DOHH2 (cell line): ENCODE results near the gene SEMA3E.

Source experiments
- H3F3A ChIP-seq: fragments of 200-600 bp; sonication (generic), shearing (Covaris generic); 2 replicates; pipeline ENCODE4 v1.6.0; 2016; ENCODE audit warnings: antibody characterized with exemption, mild to moderate bottlenecking; ENCODE audit not compliant: control insufficient read depth, insufficient read depth
- H3K27ac ChIP-seq: fragments of 200-600 bp; sonication (generic); 2 replicates; pipeline ENCODE4 v1.5.1; 2014; ENCODE audit warnings: low read depth, mild to moderate bottlenecking, low read length, moderate library complexity
- H3K27me3 ChIP-seq: fragments of 200-600 bp; sonication (generic); 2 replicates; pipeline ENCODE4 v1.6.1; 2014; ENCODE audit warnings: mild to moderate bottlenecking, low read length, mixed read lengths; ENCODE audit not compliant: control insufficient read depth
- H3K36me3 ChIP-seq: fragments of 200-600 bp; sonication (generic); 2 replicates; pipeline ENCODE4 v1.6.1; 2014; ENCODE audit warnings: mild to moderate bottlenecking, low read length, moderate library complexity, mixed read lengths; ENCODE audit not compliant: control insufficient read depth
- H3K4me1 ChIP-seq: fragments of 200-600 bp; sonication (generic); 2 replicates; pipeline ENCODE4 v1.6.1; 2014; ENCODE audit warnings: mild to moderate bottlenecking, low read length, mixed read lengths; ENCODE audit not compliant: control insufficient read depth
- H3K4me2 ChIP-seq: fragments of 200-600 bp; sonication (generic); 2 replicates; pipeline ENCODE4 v1.6.0; 2014; ENCODE audit warnings: mild to moderate bottlenecking, low read length, moderate library complexity
- H3K4me3 ChIP-seq: fragments of 200-600 bp; sonication (generic); 2 replicates; pipeline ENCODE4 v1.5.1; 2014; ENCODE audit warnings: mild to moderate bottlenecking, low read length, mixed read lengths
- H3K79me2 ChIP-seq: fragments of 200-600 bp; sonication (generic); 2 replicates; pipeline ENCODE4 v1.6.1; 2014; ENCODE audit warnings: mild to moderate bottlenecking, low read length, mixed read lengths; ENCODE audit not compliant: control insufficient read depth
- H3K9me2 ChIP-seq: fragments of 200-600 bp; sonication (generic); replicated peaks from 2 replicates; pipeline ENCODE4 v1.6.1; 2014; ENCODE audit warnings: mild to moderate bottlenecking, low read length, mixed read lengths; ENCODE audit not compliant: control insufficient read depth
- H3K9me3 ChIP-seq: fragments of 200-600 bp; sonication (generic); 2 replicates; pipeline ENCODE4 v1.6.1; 2014; ENCODE audit warnings: antibody characterized with exemption, low read length, mixed read lengths; ENCODE audit not compliant: control insufficient read depth, insufficient read depth
- H4K20me1 ChIP-seq: fragments of 200-600 bp; sonication (generic); 2 replicates; pipeline ENCODE4 v1.6.0; 2014; ENCODE audit warnings: low read depth, mild to moderate bottlenecking, antibody characterized with exemption, low read length, moderate library complexity; ENCODE audit not compliant: control insufficient read depth, insufficient read depth
- CTCF ChIP-seq: fragments of 200-600 bp; sonication (generic); IDR thresholded peaks from one replicate; pipeline ENCODE4 v1.5.1; 2014; ENCODE audit warnings: antibody characterized with exemption, mild to moderate bottlenecking, low read depth, low read length; ENCODE audit not compliant: poor library complexity, severe bottlenecking
- EZH2phosphoT487 ChIP-seq: fragments of 200-600 bp; sonication (generic); IDR thresholded peaks from 2 replicates; pipeline ENCODE4 v1.6.1; 2017; ENCODE audit warnings: borderline replicate concordance, mild to moderate bottlenecking, antibody characterized with exemption, low read length, moderate library complexity, mixed read lengths

SEMA3E gene

GRCh38 chr7:83337050-83337449 lies 311.9 kb downstream of the SEMA3E start:
- H3K27me3 ChIP-seq, result no peaks in the 10 kb centered on the region
- no peaks in the 10 kb centered on the region for H3F3A ChIP-seq
- no peak overlapping the region for H3K4me2 ChIP-seq
- no peak for TF ChIP-seq EZH2phosphoT487
- TF ChIP-seq CTCF, result no peak
- H3K9me2 ChIP-seq, result no peaks in the 10 kb centered on the region
- H3K36me3 ChIP-seq, result no peaks in the 10 kb centered on the region
- no peak overlapping the region for H3K27ac ChIP-seq
- no peak overlapping the region for H3K4me3 ChIP-seq
- H3K9me3 ChIP-seq, result no peaks in the 10 kb centered on the region
- H3K79me2 ChIP-seq, result no peaks in the 10 kb centered on the region
- H4K20me1 ChIP-seq, result no peaks in the 10 kb centered on the region
- no peaks in the 10 kb centered on the region for H3K4me1 ChIP-seq

- Histone ChIP-seq H3K4me3 (no peak overlapping the region), H4K20me1 (no peaks in the 10 kb centered on the region), H3K9me2 (no peaks in the 10 kb centered on the region), H3K9me3 (no peaks in the 10 kb centered on the region), H3K36me3 (no peaks in the 10 kb centered on the region), H3K79me2 (no peaks in the 10 kb centered on the region), H3K27me3 (no peaks in the 10 kb centered on the region), H3K4me2 (no peak overlapping the region), H3K27ac (no peak overlapping the region), H3K4me1 (no peaks in the 10 kb centered on the region), H3F3A (no peaks in the 10 kb centered on the region)
- TF ChIP-seq EZH2phosphoT487 (no peak), CTCF (no peak)
Observed at GRCh38 chr7:83326223-83326622, 322.7 kb downstream of the SEMA3E start.

- H3K4me3 ChIP-seq, result no peak overlapping the region
- H3K4me2 ChIP-seq, result no peak overlapping the region
- H3K4me1 ChIP-seq, result no peaks in the 10 kb centered on the region
- TF ChIP-seq CTCF (no peak), EZH2phosphoT487 (no peak)
- no peak overlapping the region for H3K27ac ChIP-seq
- H3K79me2 ChIP-seq, result no peaks in the 10 kb centered on the region
- no peaks in the 10 kb centered on the region for H3K9me3 ChIP-seq
- no peaks in the 10 kb centered on the region for H4K20me1 ChIP-seq
- H3K9me2 ChIP-seq, result no peaks in the 10 kb centered on the region
- no peaks in the 10 kb centered on the region for H3F3A ChIP-seq
- H3K27me3 ChIP-seq, result no peaks in the 10 kb centered on the region
- no peaks in the 10 kb centered on the region for H3K36me3 ChIP-seq
Observed at GRCh38 chr7:83325083-83325482, 323.9 kb downstream of the SEMA3E start.

GRCh38 chr7:83324596-83324995 lies 324.3 kb downstream of the SEMA3E start:
- no peaks in the 10 kb centered on the region for H3K27me3 ChIP-seq
- H3K4me2 ChIP-seq, result no peak overlapping the region
- no peaks in the 10 kb centered on the region for H3K9me2 ChIP-seq
- no peaks in the 10 kb centered on the region for H3F3A ChIP-seq
- H3K4me1 ChIP-seq, result no peaks in the 10 kb centered on the region
- TF ChIP-seq EZH2phosphoT487 (no peak), CTCF (no peak)
- H3K79me2 ChIP-seq, result no peaks in the 10 kb centered on the region
- H3K36me3 ChIP-seq, result no peaks in the 10 kb centered on the region
- no peaks in the 10 kb centered on the region for H3K9me3 ChIP-seq
- H3K4me3 ChIP-seq, result no peak overlapping the region
- H3K27ac ChIP-seq, result no peak overlapping the region
- no peaks in the 10 kb centered on the region for H4K20me1 ChIP-seq
